HCT116 (cell line): ENCODE measurements around the gene CCDC8. TPM values are rescaled to one million over a fixed set of nuclear protein-coding genes. Genes with fewer than 3 reads are reported as not detected.
A peak's percentile ranks its signal among the peaks of the same experiment; 100 is the strongest.

Experiments
- ATAC-seq: fragments of 200-7000 bp; cut with Tn5 transposase; 2 replicates; pipeline ENCODE4 v1.9.1; 2020; ENCODE audit warnings: mild to moderate bottlenecking, moderate library complexity
- BruUV-seq: library from RNA; stranded (reverse); fragments of 400-500 nt; replicated peaks from 2 replicates; lab custom pipeline; 2021; lab: Mats Ljungman, UMichigan
- CTCF ChIA-PET: fragments of 300-600 bp; sonication (Branson Sonifier 250); formaldehyde crosslinking; loops from one replicate; lab custom pipeline; 2021; ENCODE audit warnings: antibody characterized with exemption; lab: Charles Lee
- POLR2A ChIA-PET: fragments of 300-600, 350-600 bp; sonication (Branson Sonifier 250); formaldehyde crosslinking; loops from one replicate; lab custom pipeline; 2021; ENCODE audit warnings: antibody characterized with exemption; lab: Charles Lee
- RAD21 ChIA-PET, 2 experiments: fragments of 300-600 bp; sonication (Branson Sonifier 250); formaldehyde crosslinking; loops; one replicate each; lab custom pipeline; 2023; ENCODE audit warnings: low total read pairs in 2 of 2; ENCODE audit not compliant: uncharacterized antibody in 2 of 2, unreplicated experiment in 2 of 2, low non-redundant PET in 1 of 2; lab: Charles Lee
- DNase-seq: peaks from one replicate; pipeline ENCODE4 v3.0.0-alpha.2; 2010; ENCODE audit warnings: low read depth, low spot score
- H2AFZ ChIP-seq: fragments of 200-600 bp; shearing (Covaris generic), sonication (generic); 2 replicates; pipeline ENCODE4 v1.6.1; 2017; ENCODE audit warnings: low read depth, mixed run types, mixed read lengths, antibody characterized with exemption, low read length; ENCODE audit not compliant: poor library complexity, severe bottlenecking
- H3K27ac ChIP-seq: 2 replicates; pipeline ENCODE4 v1.5.1; 2012; ENCODE audit warnings: low read depth, low read length
- H3K27me3 ChIP-seq: fragments of 200-600 bp; sonication (generic); 2 replicates; pipeline ENCODE4 v1.6.1; 2016; ENCODE audit warnings: mixed run types, low read length, mixed read lengths; ENCODE audit not compliant: insufficient read depth
- H3K36me3 ChIP-seq, 2 experiments: fragments of 200-500 bp in 1 of 2; fragments of 200-600 bp in 1 of 2; sonication (Bioruptor generic) in 1 of 2; sonication (generic) in 1 of 2; 2 replicates each; pipeline versions ENCODE4 v1.5.1 to v1.6.1; 2014 to 2016; ENCODE audit warnings: low read length in 2 of 2, inconsistent platforms in 1 of 2, mixed read lengths in 1 of 2, mixed run types in 1 of 2; ENCODE audit not compliant: insufficient read depth in 2 of 2, control insufficient read depth in 1 of 2
- H3K4me1 ChIP-seq, 2 experiments: fragments of 200-600 bp in 1 of 2; sonication (generic) in 1 of 2; 2 replicates each; pipeline versions ENCODE4 v1.5.1 to v1.6.1; 2012 to 2017; ENCODE audit warnings: low read length in 2 of 2, inconsistent platforms in 1 of 2, mild to moderate bottlenecking in 1 of 2, mixed read lengths in 1 of 2, mixed run types in 1 of 2, moderate library complexity in 1 of 2; ENCODE audit not compliant: insufficient read depth in 2 of 2, control insufficient read depth in 1 of 2
- H3K4me2 ChIP-seq: fragments of 200-600 bp; sonication (generic); 2 replicates; pipeline ENCODE4 v1.6.1; 2017; ENCODE audit warnings: mixed run types, low read length, mixed read lengths
- H3K4me3 ChIP-seq, 2 experiments: fragments of 200-600 bp in 1 of 2; sonication (generic) in 1 of 2; replicated peaks in 1 of 2; 2 replicates each; pipeline ENCODE4 v1.5.1; 2011 to 2016; ENCODE audit warnings: low read length in 2 of 2, control low read depth in 1 of 2, low read depth in 1 of 2, mild to moderate bottlenecking in 1 of 2, mixed read lengths in 1 of 2, mixed run types in 1 of 2
- H3K79me2 ChIP-seq: fragments of 200-600 bp; sonication (generic); 2 replicates; pipeline ENCODE4 v1.6.1; 2017; ENCODE audit warnings: mild to moderate bottlenecking, mixed run types, low read length, moderate library complexity, mixed read lengths; ENCODE audit not compliant: insufficient read depth
- H3K9ac ChIP-seq: fragments of 200-600 bp; sonication (generic); 2 replicates; pipeline ENCODE4 v1.6.1; 2016; ENCODE audit warnings: low read length, mixed read lengths
- H3K9me2 ChIP-seq: fragments of 200-600 bp; sonication (generic), shearing (Covaris generic); 2 replicates; pipeline ENCODE4 v1.6.1; 2017; ENCODE audit warnings: mixed run types, mild to moderate bottlenecking, moderate library complexity; ENCODE audit not compliant: insufficient read depth
- H3K9me3 ChIP-seq, 2 experiments: fragments of 200-500 bp in 1 of 2; fragments of 200-600 bp in 1 of 2; sonication (Bioruptor generic) in 1 of 2; sonication (generic) in 1 of 2; 2 replicates each; pipeline ENCODE4 v1.6.1; 2014 to 2017; ENCODE audit warnings: low read length in 2 of 2, mixed read lengths in 2 of 2, inconsistent platforms in 1 of 2, low read depth in 1 of 2, mild to moderate bottlenecking in 1 of 2, mixed run types in 1 of 2, moderate library complexity in 1 of 2; ENCODE audit not compliant: control insufficient read depth in 1 of 2, insufficient read depth in 1 of 2
- H4K20me1 ChIP-seq: fragments of 200-600 bp; sonication (generic), shearing (Covaris generic); 2 replicates; pipeline ENCODE4 v1.6.1; 2017; ENCODE audit warnings: mixed run types, mild to moderate bottlenecking, moderate library complexity; ENCODE audit not compliant: insufficient read depth
- CBX3 ChIP-seq: IDR thresholded peaks from 2 replicates; pipeline ENCODE4 v1.6.1; 2012; ENCODE audit warnings: low read depth
- CEBPB ChIP-seq: IDR thresholded peaks from 2 replicates; pipeline ENCODE4 v1.6.1; 2012; ENCODE audit warnings: low read depth
- EGR1 ChIP-seq: IDR thresholded peaks from 2 replicates; pipeline ENCODE4 v1.6.1; 2012; ENCODE audit warnings: low read depth
- ELF1 ChIP-seq: IDR thresholded peaks from 2 replicates; pipeline ENCODE4 v1.6.1; 2012; ENCODE audit warnings: low read depth, borderline replicate concordance
- EZH2phosphoT487 ChIP-seq: fragments of 200-600 bp; IDR thresholded peaks from 2 replicates; pipeline ENCODE4 v1.6.1; 2018; ENCODE audit warnings: antibody characterized with exemption, borderline replicate concordance
- JUND ChIP-seq: IDR thresholded peaks from 2 replicates; pipeline ENCODE4 v1.6.1; 2012
- POLR2A ChIP-seq: IDR thresholded peaks from 2 replicates; pipeline ENCODE4 v1.7.0; 2011; ENCODE audit warnings: borderline replicate concordance; ENCODE audit not compliant: insufficient read depth, insufficient read length; ENCODE audit errors: extremely low read depth
- POLR2AphosphoS5 ChIP-seq: IDR thresholded peaks from 2 replicates; pipeline ENCODE4 v1.6.1; 2011; ENCODE audit warnings: mild to moderate bottlenecking, low read depth, low read length, moderate library complexity
- SIN3A ChIP-seq: IDR thresholded peaks from 2 replicates; pipeline ENCODE4 v1.6.1; 2012; ENCODE audit warnings: low read depth
- SRF ChIP-seq: IDR thresholded peaks from 2 replicates; pipeline ENCODE4 v1.6.1; 2012; ENCODE audit warnings: low read depth
- TCF7L2 ChIP-seq: IDR thresholded peaks from 2 replicates; pipeline ENCODE4 v1.7.0; 2011; ENCODE audit warnings: borderline replicate concordance, inconsistent platforms; ENCODE audit not compliant: insufficient read depth, insufficient read length; ENCODE audit errors: extremely low read depth
- YY1 ChIP-seq: IDR thresholded peaks from 2 replicates; pipeline ENCODE4 v1.6.1; 2011; ENCODE audit warnings: low read length, low read depth, moderate library complexity, mild to moderate bottlenecking; ENCODE audit not compliant: insufficient replicate concordance; ENCODE audit errors: extremely low read depth
- ZFX ChIP-seq: fragments of 450-650 bp; IDR thresholded peaks from 2 replicates; pipeline ENCODE4 v1.6.1; 2017
- ZNF274 ChIP-seq: fragments of 200-500 bp; sonication (Bioruptor generic); IDR thresholded peaks from 2 replicates; pipeline ENCODE4 v1.6.1; 2014; ENCODE audit warnings: mild to moderate bottlenecking, low read depth, low read length, inconsistent platforms
- intact Hi-C: fragments of 100-400 bp; cut with micrococcal nuclease; formaldehyde crosslinking; loops from 2 replicates; pipeline ENCODE4 v1.10.0; 2022
- total RNA-seq: library from RNA; stranded (reverse); gene quantifications from one replicate; pipeline ENCODE4 v1.2.1, GENCODE V29; 2021; ENCODE audit not compliant: unreplicated experiment
- TF ChIP-seq, protein P1 (sequence below): IDR thresholded peaks from 2 replicates; pipeline ENCODE4 v1.6.1; 2011; ENCODE audit warnings: mild to moderate bottlenecking, low read length, moderate library complexity; ENCODE audit not compliant: insufficient replicate concordance; ENCODE audit errors: extremely low read depth
- TF ChIP-seq, protein P2 (sequence below): IDR thresholded peaks from 2 replicates; pipeline ENCODE4 v1.6.1; 2012
- TF ChIP-seq, protein P3 (sequence below): IDR thresholded peaks from 2 replicates; pipeline ENCODE4 v1.6.1; 2012; ENCODE audit warnings: low read depth
- TF ChIP-seq, protein P4 (sequence below), 3 experiments: fragments of 200-600 bp in 1 of 3; sonication (generic) in 1 of 3; IDR thresholded peaks in 2 of 3; conservative IDR thresholded peaks in 1 of 3; 2 replicates each; pipeline ENCODE4 v1.5.1; 2012 to 2017; ENCODE audit warnings: low read depth in 2 of 3, low read length in 2 of 3, antibody characterized with exemption in 1 of 3, borderline replicate concordance in 1 of 3, control low read depth in 1 of 3, mild to moderate bottlenecking in 1 of 3, mixed read lengths in 1 of 3, mixed run types in 1 of 3, moderate library complexity in 1 of 3; ENCODE audit not compliant: insufficient read depth in 1 of 3

The CCDC8 gene
- total RNA-seq, 1 experiment from 2014 or later: 0.10 TPM

DNA sequence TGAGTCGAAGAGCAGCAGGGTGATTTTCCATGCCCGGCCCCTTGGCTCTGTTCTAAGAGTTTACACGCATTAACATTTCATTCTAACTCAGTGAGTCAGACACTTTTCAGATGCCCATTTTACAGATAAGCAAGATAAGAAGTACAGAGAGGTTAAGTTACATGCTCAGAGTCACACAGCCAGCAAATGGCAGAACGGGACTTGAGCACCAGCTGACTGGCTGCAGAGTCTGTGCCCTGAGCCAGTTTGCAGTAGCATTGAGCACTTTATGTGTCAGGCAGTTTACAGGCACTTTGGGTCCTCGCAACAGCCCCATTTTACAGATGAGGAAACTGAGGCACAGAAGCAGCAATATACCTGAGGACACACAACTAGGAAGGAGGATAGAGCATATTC, 19.0 kb downstream of the CCDC8 start:
- DNase-seq: no peak
- intact Hi-C loops: loop anchor here (2.0 kb wide), 1 partner anchor 114 kb away; no protein-coding TSS in a partner anchor
- Histone ChIP-seq H3K4me2 (no peak overlapping the region), H3K79me2 (no peaks in the 10 kb centered on the region), H3K27me3 (no peaks in the 10 kb centered on the region), H3K9ac (no peak overlapping the region), H4K20me1 (no peaks in the 10 kb centered on the region), H3K36me3 (peaks cover 17 to 19% of the 10 kb centered on the region in 2 experiments), H3K9me2 (no peaks in the 10 kb centered on the region), H2AFZ (no peak overlapping the region), H3K9me3 (no peaks in the 10 kb centered on the region; a peak in 1 of 4 replicates), H3K4me3 (no peak overlapping the region), H3K4me1 (peaks cover 4 to 11% of the 10 kb centered on the region in 2 experiments; a peak in 1 of 4 replicates), H3K27ac (no peak overlapping the region)
- TSS peak; percentile 37 for BruUV-seq
- RAD21 ChIA-PET: interaction anchor here in 1 of 2 experiments (0.6 to 1.2 kb wide), 3 partner anchors 23 to 401 kb away, joined by 5 to 6 read pairs (median 5); no protein-coding TSS in a partner anchor
- TF ChIP-seq, protein P1, sequence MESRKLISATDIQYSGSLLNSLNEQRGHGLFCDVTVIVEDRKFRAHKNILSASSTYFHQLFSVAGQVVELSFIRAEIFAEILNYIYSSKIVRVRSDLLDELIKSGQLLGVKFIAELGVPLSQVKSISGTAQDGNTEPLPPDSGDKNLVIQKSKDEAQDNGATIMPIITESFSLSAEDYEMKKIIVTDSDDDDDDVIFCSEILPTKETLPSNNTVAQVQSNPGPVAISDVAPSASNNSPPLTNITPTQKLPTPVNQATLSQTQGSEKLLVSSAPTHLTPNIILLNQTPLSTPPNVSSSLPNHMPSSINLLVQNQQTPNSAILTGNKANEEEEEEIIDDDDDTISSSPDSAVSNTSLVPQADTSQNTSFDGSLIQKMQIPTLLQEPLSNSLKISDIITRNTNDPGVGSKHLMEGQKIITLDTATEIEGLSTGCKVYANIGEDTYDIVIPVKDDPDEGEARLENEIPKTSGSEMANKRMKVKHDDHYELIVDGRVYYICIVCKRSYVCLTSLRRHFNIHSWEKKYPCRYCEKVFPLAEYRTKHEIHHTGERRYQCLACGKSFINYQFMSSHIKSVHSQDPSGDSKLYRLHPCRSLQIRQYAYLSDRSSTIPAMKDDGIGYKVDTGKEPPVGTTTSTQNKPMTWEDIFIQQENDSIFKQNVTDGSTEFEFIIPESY: no peak
- TF ChIP-seq ELF1: no peak
- TF ChIP-seq, protein P2, sequence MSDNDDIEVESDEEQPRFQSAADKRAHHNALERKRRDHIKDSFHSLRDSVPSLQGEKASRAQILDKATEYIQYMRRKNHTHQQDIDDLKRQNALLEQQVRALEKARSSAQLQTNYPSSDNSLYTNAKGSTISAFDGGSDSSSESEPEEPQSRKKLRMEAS: no peak
- no peak for TF ChIP-seq SIN3A
- no peak for TF ChIP-seq POLR2AphosphoS5
- TF ChIP-seq, protein P3, sequence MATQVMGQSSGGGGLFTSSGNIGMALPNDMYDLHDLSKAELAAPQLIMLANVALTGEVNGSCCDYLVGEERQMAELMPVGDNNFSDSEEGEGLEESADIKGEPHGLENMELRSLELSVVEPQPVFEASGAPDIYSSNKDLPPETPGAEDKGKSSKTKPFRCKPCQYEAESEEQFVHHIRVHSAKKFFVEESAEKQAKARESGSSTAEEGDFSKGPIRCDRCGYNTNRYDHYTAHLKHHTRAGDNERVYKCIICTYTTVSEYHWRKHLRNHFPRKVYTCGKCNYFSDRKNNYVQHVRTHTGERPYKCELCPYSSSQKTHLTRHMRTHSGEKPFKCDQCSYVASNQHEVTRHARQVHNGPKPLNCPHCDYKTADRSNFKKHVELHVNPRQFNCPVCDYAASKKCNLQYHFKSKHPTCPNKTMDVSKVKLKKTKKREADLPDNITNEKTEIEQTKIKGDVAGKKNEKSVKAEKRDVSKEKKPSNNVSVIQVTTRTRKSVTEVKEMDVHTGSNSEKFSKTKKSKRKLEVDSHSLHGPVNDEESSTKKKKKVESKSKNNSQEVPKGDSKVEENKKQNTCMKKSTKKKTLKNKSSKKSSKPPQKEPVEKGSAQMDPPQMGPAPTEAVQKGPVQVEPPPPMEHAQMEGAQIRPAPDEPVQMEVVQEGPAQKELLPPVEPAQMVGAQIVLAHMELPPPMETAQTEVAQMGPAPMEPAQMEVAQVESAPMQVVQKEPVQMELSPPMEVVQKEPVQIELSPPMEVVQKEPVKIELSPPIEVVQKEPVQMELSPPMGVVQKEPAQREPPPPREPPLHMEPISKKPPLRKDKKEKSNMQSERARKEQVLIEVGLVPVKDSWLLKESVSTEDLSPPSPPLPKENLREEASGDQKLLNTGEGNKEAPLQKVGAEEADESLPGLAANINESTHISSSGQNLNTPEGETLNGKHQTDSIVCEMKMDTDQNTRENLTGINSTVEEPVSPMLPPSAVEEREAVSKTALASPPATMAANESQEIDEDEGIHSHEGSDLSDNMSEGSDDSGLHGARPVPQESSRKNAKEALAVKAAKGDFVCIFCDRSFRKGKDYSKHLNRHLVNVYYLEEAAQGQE: no peak
- TF ChIP-seq POLR2A: no peak
- no peak for TF ChIP-seq TCF7L2
- no peak for TF ChIP-seq CEBPB
- TF ChIP-seq EGR1: no peak
- TF ChIP-seq YY1: no peak
- no peak for TF ChIP-seq ZNF274
- TF ChIP-seq, protein P4, sequence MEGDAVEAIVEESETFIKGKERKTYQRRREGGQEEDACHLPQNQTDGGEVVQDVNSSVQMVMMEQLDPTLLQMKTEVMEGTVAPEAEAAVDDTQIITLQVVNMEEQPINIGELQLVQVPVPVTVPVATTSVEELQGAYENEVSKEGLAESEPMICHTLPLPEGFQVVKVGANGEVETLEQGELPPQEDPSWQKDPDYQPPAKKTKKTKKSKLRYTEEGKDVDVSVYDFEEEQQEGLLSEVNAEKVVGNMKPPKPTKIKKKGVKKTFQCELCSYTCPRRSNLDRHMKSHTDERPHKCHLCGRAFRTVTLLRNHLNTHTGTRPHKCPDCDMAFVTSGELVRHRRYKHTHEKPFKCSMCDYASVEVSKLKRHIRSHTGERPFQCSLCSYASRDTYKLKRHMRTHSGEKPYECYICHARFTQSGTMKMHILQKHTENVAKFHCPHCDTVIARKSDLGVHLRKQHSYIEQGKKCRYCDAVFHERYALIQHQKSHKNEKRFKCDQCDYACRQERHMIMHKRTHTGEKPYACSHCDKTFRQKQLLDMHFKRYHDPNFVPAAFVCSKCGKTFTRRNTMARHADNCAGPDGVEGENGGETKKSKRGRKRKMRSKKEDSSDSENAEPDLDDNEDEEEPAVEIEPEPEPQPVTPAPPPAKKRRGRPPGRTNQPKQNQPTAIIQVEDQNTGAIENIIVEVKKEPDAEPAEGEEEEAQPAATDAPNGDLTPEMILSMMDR (IDR thresholded peaks at IDR 0.05 in 2 of 3, conservative IDR thresholded peaks at IDR 0.05 in 1 of 3; ENCODE audit: borderline replicate concordance in 1 of 3, insufficient read depth in 1 of 3, low read depth in 2 of 3, low read length in 2 of 3): no peak
- no peak for TF ChIP-seq EZH2phosphoT487
- TF ChIP-seq SRF: no peak
- TF ChIP-seq ZFX: no peak
- no peak for TF ChIP-seq JUND
- TF ChIP-seq CBX3: no peak
- ATAC-seq: no peak
- POLR2A ChIA-PET: no interaction called here
- CTCF ChIA-PET: interaction anchor here (1.0 to 2.8 kb wide), 4 partner anchors 90 to 122 kb away, joined by 3 to 16 read pairs (median 8); no protein-coding TSS in a partner anchor
